Adrenal gland (tissue), 12 donors: ENCODE data around the gene ZNF691. TPM values are rescaled to one million over a fixed set of nuclear protein-coding genes. Genes with fewer than 3 reads are reported as not detected.

ENCODE experiments used
- DNase-seq, 7 donors: peaks; one replicate each; pipeline ENCODE4 v3.0.0-alpha.2; 2019 to 2020
- H3K27ac ChIP-seq, 5 donors: fragments of 200-600 bp; sonication (generic) in 4 of 5; 1 replicate in 3 of 5; 2 replicates in 2 of 5; pipeline versions ENCODE4 v1.5.1 to v1.8.0; 2016 to 2020; ENCODE audit warnings: mild to moderate bottlenecking in 1 of 5
- H3K27me3 ChIP-seq: fragments of 200-600 bp; 2 replicates; pipeline ENCODE4 v1.8.0; 2021
- H3K36me3 ChIP-seq, 2 donors: fragments of 200-600 bp; replicated peaks in 1 of 2; 1 replicate in 1 of 2; 2 replicates in 1 of 2; pipeline versions ENCODE4 v1.5.1 to v1.8.0; 2018 to 2022
- H3K4me1 ChIP-seq, 2 donors: fragments of 200-600 bp; replicated peaks in 1 of 2; 1 replicate in 1 of 2; 2 replicates in 1 of 2; pipeline versions ENCODE4 v1.5.1 to v1.8.0; 2018 to 2021
- H3K4me3 ChIP-seq, 4 donors: fragments of 200-600 bp; sonication (generic) in 3 of 4; one replicate each; pipeline ENCODE4 v1.5.1; 2016 to 2018
- H3K9me3 ChIP-seq, 3 donors: fragments of 200-600 bp; sonication (generic) in 1 of 3; replicated peaks in 1 of 3; 1 replicate in 2 of 3; 2 replicates in 1 of 3; pipeline versions ENCODE4 v1.5.1 to v1.8.0; 2016 to 2021
- CTCF ChIP-seq, 6 experiments: fragments of 450-650 bp in 4 of 6; fragments of 200-600 bp in 2 of 6; sonication (generic) in 1 of 6; IDR thresholded peaks; 1 replicate in 5 of 6; 2 replicates in 1 of 6; pipeline versions ENCODE4 v1.5.1 to v1.8.0; 2016 to 2021; ENCODE audit warnings: antibody characterized with exemption in 6 of 6, mild to moderate bottlenecking in 2 of 6, moderate library complexity in 1 of 6
- POLR2A ChIP-seq, 2 donors: fragments of 450-650 bp; IDR thresholded peaks; one replicate each; pipeline ENCODE4 v1.6.1; 2017; ENCODE audit warnings: antibody characterized with exemption in 2 of 2, mild to moderate bottlenecking in 2 of 2, moderate library complexity in 1 of 2
- whole genome bisulfite sequencing, 4 donors: extraction: QIAGEN DNeasy Blood & Tissue Kit in 2 of 4; methylation state at CpG; one replicate each; pipeline versions ENCODE4 v1.1.5 to v1.1.7; 2013 to 2017; 5-methylcytosine and 5-hydroxymethylcytosine counted together
- intact Hi-C, 2 donors: fragments of 100-400 bp; cut with DNase I; formaldehyde crosslinking; loops; one replicate each; pipeline versions ENCODE4 v1.14.1 to v1.15.0; 2022 to 2023
- polyA plus RNA-seq, 3 donors: library from polyadenylated mRNA; stranded (reverse); fragments of 200-250 nt in 2 of 3; fragments of 350-450 nt in 1 of 3; fragmentation: Illumina TruSeq in 1 of 3; extraction: RNeasy Lipid Tissue Mini Kit (QIAGEN cat#74804) in 1 of 3; gene quantifications; one replicate each; pipeline ENCODE4 v1.2.3, GENCODE V29; 2013 to 2014
- total RNA-seq, 9 donors: library from RNA; depleted of rRNA in 4 of 9; stranded (reverse); fragments of >200 nt in 4 of 9; fragments of 120-200 nt in 1 of 9; fragmentation: NEBNext Ultra II Directional in 1 of 9; extraction: Animal tissue kit (Norgen Biotek cat#: 25700) in 1 of 9; gene quantifications; one replicate each; pipeline versions ENCODE4 v1.1.0 to v1.2.4, GENCODE V29; 2013 to 2023
- donor health status: healthy with polysubstance abuse.
- donor health status: Bipolar disorder and iron deficiency.
- donor health status: DM: yes; HTN: yes; CAD: no.
- donor health status: DM: no; HTN: no; CAD: no.
- donor health status: DM: no; HTN: no; CAD: no.
- donor health status: DM: yes; HTN: yes; CAD: no.

ZNF691 gene
- total and polyA plus RNA-seq, 12 donors = 7.6 to 23.6 (median 14.6) TPM

GRCh38 chr1:42886046-42886739 lies 39.8 kb downstream of the ZNF691 start:
- H3K27me3 ChIP-seq = no peaks in the 10 kb centered on the region
- intact Hi-C loops = no loop called here
- no peaks in the 10 kb centered on the region for H3K9me3 ChIP-seq
- TF ChIP-seq POLR2A (IDR thresholded peaks at IDR 0.05) (no peak), CTCF (IDR thresholded peaks at IDR 0.05) (no peak)
- no peaks in the 10 kb centered on the region for H3K4me1 ChIP-seq
- WGBS, 4 donors = 73 to 84% (median 80%) methylated on average over 10 to 16 of the region's 16 CpGs
- no peak overlapping the region for H3K27ac ChIP-seq
- H3K36me3 ChIP-seq = no peaks in the 10 kb centered on the region
- no peak for DNase-seq
- H3K4me3 ChIP-seq = no peak overlapping the region

GRCh38 chr1:42886800-42887199 lies 40.4 kb downstream of the ZNF691 start:
- no peaks in the 10 kb centered on the region for H3K4me1 ChIP-seq
- TF ChIP-seq POLR2A (IDR thresholded peaks at IDR 0.05) (no peak), CTCF (IDR thresholded peaks at IDR 0.05) (no peak)
- peak in 2 of 7 donors; percentile 25 to 32 for DNase-seq
- H3K36me3 ChIP-seq = no peaks in the 10 kb centered on the region
- no peaks in the 10 kb centered on the region for H3K27me3 ChIP-seq
- WGBS, 4 donors = 63 to 81% (median 69%) methylated on average over 14 to 21 of the region's 21 CpGs
- no peak overlapping the region for H3K27ac ChIP-seq
- intact Hi-C loops = no loop called here
- H3K4me3 ChIP-seq = no peak overlapping the region
- no peaks in the 10 kb centered on the region for H3K9me3 ChIP-seq

- Histone ChIP-seq H3K4me3 (no peak overlapping the region), H3K27ac (no peak overlapping the region), H3K27me3 (no peaks in the 10 kb centered on the region), H3K4me1 (no peaks in the 10 kb centered on the region), H3K36me3 (no peaks in the 10 kb centered on the region), H3K9me3 (no peaks in the 10 kb centered on the region)
- intact Hi-C loops = no loop called here
- no peak for DNase-seq
- WGBS, 4 donors = 90 to 100% (median 94%) methylated on average over 2 to 20 of the region's 20 CpGs
- no peak for TF ChIP-seq CTCF (IDR thresholded peaks at IDR 0.05)
- no peak for TF ChIP-seq POLR2A (IDR thresholded peaks at IDR 0.05)
Measured at GRCh38 chr1:42887366-42887765, 41.0 kb downstream of the ZNF691 start.

GRCh38 chr1:42888013-42888633 lies 41.7 kb downstream of the ZNF691 start:
- H3K4me3 ChIP-seq = no peak overlapping the region
- no peaks in the 10 kb centered on the region for H3K27me3 ChIP-seq
- H3K36me3 ChIP-seq = no peaks in the 10 kb centered on the region
- DNase-seq = no peak
- no peak for TF ChIP-seq CTCF (IDR thresholded peaks at IDR 0.05)
- WGBS, 4 donors = 82 to 91% (median 87%) methylated on average over 10 to 31 of the region's 31 CpGs
- no peaks in the 10 kb centered on the region for H3K4me1 ChIP-seq
- intact Hi-C loops = no loop called here
- no peaks in the 10 kb centered on the region for H3K9me3 ChIP-seq
- no peak overlapping the region for H3K27ac ChIP-seq
